Right lobe of liver (tissue), 6 donors: ENCODE results near the gene CHFR. TPM values are rescaled to one million over a fixed set of nuclear protein-coding genes. Genes with fewer than 3 reads are reported as not detected.

ENCODE experiments used
- ATAC-seq, 4 donors: fragments of 200-7000 bp; cut with Tn5 transposase; one replicate each; pipeline ENCODE4 v1.9.1; 2020; ENCODE audit warnings: mild to moderate bottlenecking in 4 of 4, moderate library complexity in 4 of 4
- DNase-seq, 3 donors: peaks; one replicate each; pipeline ENCODE4 v3.0.0-alpha.2; 2020
- H3K27ac ChIP-seq, 3 donors: fragments of 200-600 bp; one replicate each; pipeline ENCODE4 v1.8.0; 2022
- H3K27me3 ChIP-seq, 2 donors: fragments of 200-600 bp; one replicate each; pipeline ENCODE4 v1.8.0; 2022
- H3K36me3 ChIP-seq, 4 donors: fragments of 200-600 bp; sonication (generic) in 1 of 4; one replicate each; pipeline versions ENCODE4 v1.5.1 to v1.8.0; 2017 to 2022; ENCODE audit warnings: control low read depth in 1 of 4
- H3K4me1 ChIP-seq, 4 donors: fragments of 200-600 bp; sonication (generic) in 1 of 4; one replicate each; pipeline versions ENCODE4 v1.5.1 to v1.8.0; 2017 to 2022; ENCODE audit warnings: control low read depth in 1 of 4
- H3K4me3 ChIP-seq, 3 donors: fragments of 200-600 bp; one replicate each; pipeline ENCODE4 v1.8.0; 2022
- H3K9me3 ChIP-seq, 4 donors: fragments of 200-600 bp; sonication (generic) in 1 of 4; one replicate each; pipeline versions ENCODE4 v1.5.1 to v1.8.0; 2017 to 2022; ENCODE audit warnings: control low read depth in 1 of 4
- POLR2A ChIP-seq: fragments of 450-650 bp; IDR thresholded peaks from one replicate; pipeline ENCODE4 v1.6.1; 2017; ENCODE audit warnings: antibody characterized with exemption, mild to moderate bottlenecking
- WGBS: methylation state at CpG from one replicate; pipeline ENCODE4 v1.1.6; 2018; ENCODE audit warnings: low coverage, low lambda C conversion rate; ENCODE audit not compliant: insufficient coverage; ENCODE audit errors: missing lambda C conversion rate; 5-methylcytosine and 5-hydroxymethylcytosine counted together
- intact Hi-C, 2 donors: fragments of 100-400 bp; cut with DNase I; formaldehyde crosslinking; loops; one replicate each; pipeline versions ENCODE4 v1.11.2 to v1.14.1; 2022
- total RNA-seq, 6 experiments: library from RNA; depleted of rRNA in 2 of 6; stranded (reverse); fragments of >200 nt in 2 of 6; fragmentation: NEBNext Ultra II Directional in 3 of 6; extraction: Animal tissue kit (Norgen Biotek cat#: 25700) in 3 of 6; gene quantifications; one replicate each; pipeline versions ENCODE4 v1.1.0 to v1.2.4, GENCODE V29; 2016 to 2023
- TF ChIP-seq, protein P1 (sequence below), 4 donors: fragments of 200-600 bp in 3 of 4; fragments of 450-650 bp in 1 of 4; IDR thresholded peaks; one replicate each; pipeline versions ENCODE4 v1.5.1 to v1.8.0; 2016 to 2022; ENCODE audit warnings: antibody characterized with exemption in 4 of 4, mild to moderate bottlenecking in 2 of 4
- donor health status: DM: no; HTN: yes; CAD: no.
- donor health status: DM: no; HTN: no; CAD: no.
- donor health status: DM: no; HTN: no; CAD: no.
- donor health status: DM: no; HTN: yes; CAD: no.
- donor health status: DM: no; HTN: yes; CAD: no.

The CHFR gene
- total RNA-seq, 6 experiments from 2014 or later = 11.0 to 20.4 (median 13.5) TPM

DNA sequence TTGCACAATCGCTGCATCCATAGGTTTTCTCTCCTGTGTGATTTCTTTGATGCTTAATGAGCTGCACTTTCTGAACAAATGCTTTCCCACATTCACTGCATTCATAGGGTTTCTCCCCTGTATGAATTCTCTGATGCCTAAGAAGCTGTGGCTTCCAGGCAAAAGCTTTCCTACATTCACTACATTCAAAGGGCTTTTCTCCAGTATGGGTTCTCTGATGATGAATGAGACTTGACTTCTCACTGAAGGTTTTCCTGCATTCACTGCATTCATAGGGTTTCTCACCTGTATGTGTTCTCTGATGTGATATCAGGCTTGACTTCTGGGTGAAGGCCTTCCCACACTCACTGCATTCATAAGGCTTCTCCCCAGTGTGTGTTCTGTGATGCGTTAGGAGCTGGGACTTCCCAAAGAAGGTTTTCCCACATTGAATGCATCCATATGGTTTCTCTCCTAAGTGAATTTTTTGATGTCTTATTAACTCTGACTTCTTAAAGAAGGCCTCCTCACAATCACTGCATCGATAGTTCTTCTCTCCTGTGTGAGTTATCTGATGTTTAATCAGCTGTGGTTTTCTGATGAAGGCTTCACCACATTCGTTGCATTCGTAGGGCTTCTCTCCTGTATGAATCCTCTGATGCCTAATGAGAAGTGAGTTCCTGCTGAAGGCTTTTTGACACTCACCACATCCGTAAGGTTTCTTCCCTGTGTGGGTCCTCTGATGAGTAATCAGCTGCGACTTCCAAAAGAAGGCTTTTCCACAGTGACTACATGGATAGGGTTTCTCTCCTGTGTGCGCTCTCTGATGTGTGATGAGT lies 38.4 kb upstream of the CHFR start:
- peaks cover 0 to 10% (median 0%) of the 10 kb centered on the region in 4 donors for H3K36me3 ChIP-seq
- intact Hi-C loops = no loop called here
- WGBS = 100% methylated on average over 6 of the region's 8 CpGs

DNA sequence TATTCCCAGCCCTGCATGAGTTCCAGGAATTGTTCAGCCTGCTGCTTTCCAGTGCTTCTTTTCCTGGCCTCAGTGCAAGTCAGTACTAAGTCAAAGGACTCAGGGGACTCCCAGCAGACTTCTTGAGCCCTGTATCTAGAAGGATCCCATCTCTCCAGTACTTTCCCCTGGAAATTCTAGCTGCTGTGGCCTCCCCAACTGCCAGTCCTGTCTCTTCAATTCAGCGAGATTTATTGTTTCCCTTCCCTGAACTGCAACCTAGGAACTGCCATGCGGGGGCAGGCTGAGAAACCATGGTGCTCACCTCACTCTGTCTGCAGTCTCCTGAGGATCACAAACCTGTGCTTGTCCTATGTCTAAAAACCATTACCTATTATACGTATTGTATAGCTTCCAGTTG lies 37.0 kb upstream of the CHFR start:
- intact Hi-C loops = no loop called here
- H3K4me1 ChIP-seq = no peaks in the 10 kb centered on the region
- peaks cover 8 to 88% (median 50%) of the 10 kb centered on the region in 4 donors for H3K9me3 ChIP-seq
- DNase-seq (no peak), ATAC-seq (no peak)
- 93% methylated on average over 3 of the region's 3 CpGs for WGBS
- H3K4me3 ChIP-seq = no peak overlapping the region
- TF ChIP-seq, protein P1, sequence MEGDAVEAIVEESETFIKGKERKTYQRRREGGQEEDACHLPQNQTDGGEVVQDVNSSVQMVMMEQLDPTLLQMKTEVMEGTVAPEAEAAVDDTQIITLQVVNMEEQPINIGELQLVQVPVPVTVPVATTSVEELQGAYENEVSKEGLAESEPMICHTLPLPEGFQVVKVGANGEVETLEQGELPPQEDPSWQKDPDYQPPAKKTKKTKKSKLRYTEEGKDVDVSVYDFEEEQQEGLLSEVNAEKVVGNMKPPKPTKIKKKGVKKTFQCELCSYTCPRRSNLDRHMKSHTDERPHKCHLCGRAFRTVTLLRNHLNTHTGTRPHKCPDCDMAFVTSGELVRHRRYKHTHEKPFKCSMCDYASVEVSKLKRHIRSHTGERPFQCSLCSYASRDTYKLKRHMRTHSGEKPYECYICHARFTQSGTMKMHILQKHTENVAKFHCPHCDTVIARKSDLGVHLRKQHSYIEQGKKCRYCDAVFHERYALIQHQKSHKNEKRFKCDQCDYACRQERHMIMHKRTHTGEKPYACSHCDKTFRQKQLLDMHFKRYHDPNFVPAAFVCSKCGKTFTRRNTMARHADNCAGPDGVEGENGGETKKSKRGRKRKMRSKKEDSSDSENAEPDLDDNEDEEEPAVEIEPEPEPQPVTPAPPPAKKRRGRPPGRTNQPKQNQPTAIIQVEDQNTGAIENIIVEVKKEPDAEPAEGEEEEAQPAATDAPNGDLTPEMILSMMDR (IDR thresholded peaks at IDR 0.05) = no peak
- no peak for TF ChIP-seq POLR2A
- no peaks in the 10 kb centered on the region for H3K27me3 ChIP-seq
- H3K36me3 ChIP-seq = peaks cover 0 to 8% (median 0%) of the 10 kb centered on the region in 4 donors
- no peak overlapping the region for H3K27ac ChIP-seq

More for the DNA sequence above, 38.4 kb upstream of the CHFR start:
- ATAC-seq (no peak), DNase-seq (no peak)
- TF ChIP-seq, protein P1 (IDR thresholded peaks at IDR 0.05) = no peak
- no peak for TF ChIP-seq POLR2A
- H3K4me1 ChIP-seq = no peaks in the 10 kb centered on the region
- no peaks in the 10 kb centered on the region for H3K27me3 ChIP-seq
- H3K27ac ChIP-seq = no peak overlapping the region
- no peak overlapping the region for H3K4me3 ChIP-seq
- peaks cover 8 to 90% (median 57%) of the 10 kb centered on the region in 4 donors for H3K9me3 ChIP-seq

DNA sequence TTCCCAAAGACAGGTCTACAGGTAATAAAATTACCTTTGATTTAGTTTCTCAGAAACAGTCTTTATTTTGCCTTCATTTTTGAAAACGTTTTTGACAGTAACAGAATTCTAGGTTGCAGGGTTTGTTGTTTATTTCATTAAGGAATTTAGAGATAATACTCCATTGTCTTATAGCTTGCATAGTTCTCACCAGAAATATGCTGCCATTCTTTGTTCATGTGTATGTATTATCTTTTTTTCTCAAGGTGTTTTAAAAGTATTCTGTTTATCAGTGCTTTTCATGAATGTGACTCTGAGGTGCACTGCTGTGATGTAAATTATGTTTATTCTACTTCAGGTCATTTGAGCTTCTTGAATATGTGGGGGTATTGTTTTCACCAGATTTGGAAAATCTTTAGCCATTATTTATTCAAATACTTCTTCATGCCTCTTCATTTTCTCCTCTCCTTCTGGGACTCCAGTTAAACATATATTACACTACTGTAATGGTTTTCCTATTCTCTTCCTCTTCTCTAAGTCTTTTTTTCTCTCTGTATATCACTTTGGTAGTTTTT lies 36.0 kb upstream of the CHFR start:
- TF ChIP-seq, protein P1 (IDR thresholded peaks at IDR 0.05) = no peak
- TF ChIP-seq POLR2A = no peak
- Histone ChIP-seq H3K4me1 (no peaks in the 10 kb centered on the region), H3K27ac (no peak overlapping the region), H3K27me3 (no peaks in the 10 kb centered on the region), H3K36me3 (peaks cover 0 to 8% (median 0%) of the 10 kb centered on the region in 4 donors), H3K4me3 (no peak overlapping the region), H3K9me3 (peaks cover 8 to 89% (median 43%) of the 10 kb centered on the region in 4 donors)
- ATAC-seq = no peak
- WGBS = 54% methylated on average over 1 of the region's 1 CpG
- DNase-seq = no peak
- intact Hi-C loops = no loop called here

DNA sequence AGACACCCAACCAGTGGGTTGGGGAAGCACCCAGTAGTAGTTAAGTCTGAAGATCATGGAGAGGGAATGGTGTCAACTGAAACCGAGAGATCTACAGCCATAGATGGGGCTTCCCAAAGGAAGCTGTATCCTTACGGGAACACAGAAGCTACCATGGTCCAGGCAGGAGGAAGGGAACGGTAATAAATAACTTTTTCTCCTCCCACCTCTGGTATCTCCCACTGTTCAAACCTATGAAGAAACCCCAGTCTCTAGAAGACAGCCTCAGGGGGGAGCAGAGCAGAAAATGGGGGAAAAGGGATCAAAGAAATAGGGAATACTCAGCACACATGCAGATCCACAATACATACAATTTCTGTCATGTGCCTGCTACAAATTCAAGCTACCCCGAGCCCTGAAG lies 35.3 kb upstream of the CHFR start:
- 100% methylated on average over 2 of the region's 4 CpGs for WGBS
- no peak for ATAC-seq
- Histone ChIP-seq H3K4me1 (no peaks in the 10 kb centered on the region), H3K36me3 (peaks cover 0 to 8% (median 0%) of the 10 kb centered on the region in 4 donors), H3K27me3 (no peaks in the 10 kb centered on the region), H3K4me3 (no peak overlapping the region), H3K9me3 (peaks cover 8 to 89% (median 40%) of the 10 kb centered on the region in 4 donors), H3K27ac (no peak overlapping the region)
- no peak for DNase-seq
- intact Hi-C loops = no loop called here
- TF ChIP-seq, protein P1 (IDR thresholded peaks at IDR 0.05) = no peak
- TF ChIP-seq POLR2A = no peak
